ENCODE results near the gene MAP2. TPM values are rescaled to one million over a fixed set of nuclear protein-coding genes. Genes with fewer than 3 reads are reported as not detected.
"Not testable (repeated sequence)": the region's sequence is repeated elsewhere in the genome, so short reads cannot be mapped to it uniquely, and the experiment has no call there.

The MAP2 gene
- total and polyA plus RNA-seq, 2 donors (not counting 3 experiments of a cell fraction or from before 2014, with no cell fraction given) = 19.4 to 46.1 TPM

- no peaks in the 10 kb centered on the region for H4K20me1 ChIP-seq (replicated peaks; ENCODE audit: control insufficient read depth, extremely low read depth, insufficient read depth, low read length)
- TF ChIP-seq POLR2A (IDR thresholded peaks at IDR 0.05; ENCODE audit: low read depth, low read length) (no peak), EZH2 (IDR thresholded peaks at IDR 0.05; ENCODE audit: borderline replicate concordance, low read depth, low read length, severe bottlenecking) (no peak), FOS (IDR thresholded peaks at IDR 0.05; ENCODE audit: borderline replicate concordance, insufficient read depth, low read length) (no peak), JUN (IDR thresholded peaks at IDR 0.05; ENCODE audit: borderline replicate concordance, insufficient read depth, insufficient read length, low read depth) (no peak), MAX (IDR thresholded peaks at IDR 0.05; ENCODE audit: insufficient read depth, insufficient read length) (no peak), POLR2AphosphoS5 (IDR thresholded peaks at IDR 0.05; ENCODE audit: insufficient read depth, low read depth, low read length) (no peak), MYC (IDR thresholded peaks at IDR 0.05; ENCODE audit: low read depth, low read length) (no peak), CTCF (IDR thresholded peaks at IDR 0.05; ENCODE audit: extremely low read depth in 1 of 2, insufficient read depth in 1 of 2, low read depth in 1 of 2, low read length in 2 of 2) (no peak), GATA2 (IDR thresholded peaks at IDR 0.05; ENCODE audit: insufficient read depth, insufficient read length, low read depth, low read length) (no peak)
- dilution Hi-C loops (cut with MboI; ENCODE audit: extremely low pct_ligation_motif_present, low sequenced_read_pairs) (no loop called here), intact Hi-C loops (cut with micrococcal nuclease) (no loop called here)
- no peaks in the 10 kb centered on the region for H3K9me3 ChIP-seq (replicated peaks; ENCODE audit: control insufficient read depth, insufficient read depth, low read length)
- H3K27ac ChIP-seq (ENCODE audit: insufficient read depth, low read depth, low read length) = no peak overlapping the region
- no peaks in the 10 kb centered on the region for H3K79me2 ChIP-seq (ENCODE audit: control insufficient read depth, insufficient read depth, low read length)
- BruUV-seq (replicated peaks) = no TSS peak
- FAIRE-seq (no peak), DNase-seq (ENCODE audit: low read depth, low spot score) (no peak)
- H3K4me2 ChIP-seq (ENCODE audit: insufficient read depth, low read length) = no peak overlapping the region
- no peaks in the 10 kb centered on the region for H3K9me1 ChIP-seq (replicated peaks; ENCODE audit: control insufficient read depth, extremely low read depth, insufficient read depth, low read length)
- H3K36me3 ChIP-seq (ENCODE audit: control insufficient read depth in 2 of 2, extremely low read depth in 1 of 2, insufficient read depth in 2 of 2, low read length in 2 of 2) = no peaks in the 10 kb centered on the region
- CTCF ChIA-PET = interaction anchor here (1.2 to 1.4 kb wide), 3 partner anchors 16 to 172 kb away, joined by 3 to 7 read pairs (median 6); partner anchors contain the start of gene MAP2
- no peak overlapping the region for H3K9ac ChIP-seq (replicated peaks; ENCODE audit: extremely low read depth, insufficient read depth, low read length)
- H3K27me3 ChIP-seq (ENCODE audit: control insufficient read depth in 2 of 2, insufficient read depth in 2 of 2, low read length in 2 of 2) = no peaks in the 10 kb centered on the region
- H3K4me3 ChIP-seq (replicated peaks in 1 of 3; ENCODE audit: insufficient read depth in 1 of 3, low read depth in 1 of 3, low read length in 3 of 3) = no peak overlapping the region
- no peaks in the 10 kb centered on the region for H3K4me1 ChIP-seq (ENCODE audit: control insufficient read depth, extremely low read depth, insufficient read depth, low read length)
- H2AFZ ChIP-seq (ENCODE audit: low read depth, low read length) = no peak overlapping the region
- POLR2A ChIA-PET = no interaction called here
These were observed 172.4 kb downstream of the MAP2 start for GRCh38 chr2:209596262-209596661.

- POLR2A ChIA-PET; H3K9me3 ChIP-seq (replicated peaks; ENCODE audit: control insufficient read depth, insufficient read depth, low read length); dilution Hi-C loops (cut with MboI; ENCODE audit: extremely low pct_ligation_motif_present, low sequenced_read_pairs): not testable (repeated sequence)
These were observed 174.4 kb downstream of the MAP2 start for GRCh38 chr2:209598227-209598626.

More at GRCh38 chr2:209598227-209598626, 174.4 kb downstream of the MAP2 start:
- H3K4me3 ChIP-seq (replicated peaks in 1 of 3; ENCODE audit: insufficient read depth in 1 of 3, low read depth in 1 of 3, low read length in 3 of 3); H3K79me2 ChIP-seq (ENCODE audit: control insufficient read depth, insufficient read depth, low read length); H3K4me2 ChIP-seq (ENCODE audit: insufficient read depth, low read length); H3K27me3 ChIP-seq (ENCODE audit: control insufficient read depth in 2 of 2, insufficient read depth in 2 of 2, low read length in 2 of 2); H3K4me1 ChIP-seq (ENCODE audit: control insufficient read depth, extremely low read depth, insufficient read depth, low read length); CTCF ChIA-PET; DNase-seq (ENCODE audit: low read depth, low spot score); intact Hi-C loops (cut with micrococcal nuclease); H3K9me1 ChIP-seq (replicated peaks; ENCODE audit: control insufficient read depth, extremely low read depth, insufficient read depth, low read length); H3K36me3 ChIP-seq (ENCODE audit: control insufficient read depth in 2 of 2, extremely low read depth in 1 of 2, insufficient read depth in 2 of 2, low read length in 2 of 2); FAIRE-seq; BruUV-seq (replicated peaks); H4K20me1 ChIP-seq (replicated peaks; ENCODE audit: control insufficient read depth, extremely low read depth, insufficient read depth, low read length); H3K9ac ChIP-seq (replicated peaks; ENCODE audit: extremely low read depth, insufficient read depth, low read length); H2AFZ ChIP-seq (ENCODE audit: low read depth, low read length); H3K27ac ChIP-seq (ENCODE audit: insufficient read depth, low read depth, low read length): not testable (repeated sequence)

All from endothelial cell of umbilical vein (primary cell).